Measurements from ENCODE around the gene U2AF1L4. TPM values are rescaled to one million over a fixed set of nuclear protein-coding genes. Genes with fewer than 3 reads are reported as not detected.

The U2AF1L4 gene
- total RNA-seq, 1 donor, result 5.8 TPM

GRCh38 chr19:35712567-35713505 is 32.4 kb downstream of the U2AF1L4 start:
- Histone ChIP-seq H3K4me3 (ENCODE audit: insufficient read depth, low read length) (no peak overlapping the region), H3K27ac (ENCODE audit: low read depth, low read length) (no peak overlapping the region), H3K79me2 (ENCODE audit: insufficient read depth, low read length) (peaks cover 4% of the 10 kb centered on the region), H3K36me3 (ENCODE audit: insufficient read depth, low read length) (no peaks in the 10 kb centered on the region), H3K27me3 (ENCODE audit: insufficient read depth, low read length) (no peaks in the 10 kb centered on the region), H3K9me3 (ENCODE audit: low read depth, low read length) (no peaks in the 10 kb centered on the region), H2AFZ (ENCODE audit: low read length) (no peak overlapping the region), H3K4me2 (ENCODE audit: insufficient read depth, low read length) (no peak overlapping the region), H4K20me1 (ENCODE audit: insufficient read depth, low read length) (no peaks in the 10 kb centered on the region), H3K4me1 (ENCODE audit: insufficient read depth, low read length) (peaks cover 10% of the 10 kb centered on the region)
- DNase-seq (ENCODE audit: insufficient read length, low spot score, missing footprints), result peak; percentile 35
- TF ChIP-seq CTCF (IDR thresholded peaks at IDR 0.05; ENCODE audit: extremely low read depth, low read depth, low read length), result no peak

- no peaks in the 10 kb centered on the region for H3K27me3 ChIP-seq (ENCODE audit: insufficient read depth, low read length)
- no peak overlapping the region for H3K27ac ChIP-seq (ENCODE audit: low read depth, low read length)
- H3K4me3 ChIP-seq (ENCODE audit: insufficient read depth, low read length), result no peak overlapping the region
- no peak overlapping the region for H3K4me2 ChIP-seq (ENCODE audit: insufficient read depth, low read length)
- peaks cover 5% of the 10 kb centered on the region for H3K4me1 ChIP-seq (ENCODE audit: insufficient read depth, low read length)
- H3K79me2 ChIP-seq (ENCODE audit: insufficient read depth, low read length), result peaks cover 4% of the 10 kb centered on the region
- no peaks in the 10 kb centered on the region for H3K9me3 ChIP-seq (ENCODE audit: low read depth, low read length)
- DNase-seq (ENCODE audit: insufficient read length, low spot score, missing footprints), result peak; percentile 75
- no peak for TF ChIP-seq CTCF (IDR thresholded peaks at IDR 0.05; ENCODE audit: extremely low read depth, low read depth, low read length)
- no peak overlapping the region for H2AFZ ChIP-seq (ENCODE audit: low read length)
- H4K20me1 ChIP-seq (ENCODE audit: insufficient read depth, low read length), result no peaks in the 10 kb centered on the region
- H3K36me3 ChIP-seq (ENCODE audit: insufficient read depth, low read length), result no peaks in the 10 kb centered on the region
These were observed 34.2 kb downstream of the U2AF1L4 start for GRCh38 chr19:35710784-35711723.

DNA sequence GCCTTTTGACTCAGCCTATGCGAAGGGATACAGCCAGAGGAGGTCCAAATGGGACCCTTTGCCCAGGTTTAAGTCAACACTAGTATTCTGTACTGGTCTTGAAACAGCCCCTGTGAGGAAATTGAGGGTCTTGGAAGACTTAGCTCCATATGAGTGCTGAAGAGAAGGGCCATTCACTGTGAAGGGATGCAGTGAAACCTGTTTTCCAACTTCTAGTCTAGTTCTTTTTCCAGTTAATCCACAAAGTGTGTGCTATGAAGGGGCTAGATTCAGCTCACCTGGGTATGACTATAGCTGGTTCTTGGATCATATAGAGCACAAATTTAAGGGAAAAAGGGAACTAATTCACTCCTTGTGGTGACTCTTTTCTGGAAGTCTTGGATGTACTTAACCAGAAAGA is 36.8 kb downstream of the U2AF1L4 start:
- Histone ChIP-seq H3K36me3 (ENCODE audit: insufficient read depth, low read length) (no peaks in the 10 kb centered on the region), H4K20me1 (ENCODE audit: insufficient read depth, low read length) (no peaks in the 10 kb centered on the region), H3K9me3 (ENCODE audit: low read depth, low read length) (no peaks in the 10 kb centered on the region), H3K4me1 (ENCODE audit: insufficient read depth, low read length) (no peaks in the 10 kb centered on the region), H3K27me3 (ENCODE audit: insufficient read depth, low read length) (no peaks in the 10 kb centered on the region), H3K27ac (ENCODE audit: low read depth, low read length) (no peak overlapping the region), H2AFZ (ENCODE audit: low read length) (no peak overlapping the region), H3K79me2 (ENCODE audit: insufficient read depth, low read length) (no peaks in the 10 kb centered on the region), H3K4me3 (ENCODE audit: insufficient read depth, low read length) (no peak overlapping the region), H3K4me2 (ENCODE audit: insufficient read depth, low read length) (no peak overlapping the region)
- TF ChIP-seq CTCF (IDR thresholded peaks at IDR 0.05; ENCODE audit: extremely low read depth, low read depth, low read length), result no peak
- DNase-seq (ENCODE audit: insufficient read length, low spot score, missing footprints), result no peak

Data from osteoblast (primary cell).